HG02943 (cell line): Measurements from ENCODE around the gene MON1B.

Experiments
- ATAC-seq: cut with Tn5 transposase; IDR thresholded peaks from one replicate; pipeline ENCODE4 v1.9.1; 2021; ENCODE audit warnings: mild to moderate bottlenecking, low read depth, moderate library complexity; ENCODE audit not compliant: unreplicated experiment

Gene MON1B

DNA sequence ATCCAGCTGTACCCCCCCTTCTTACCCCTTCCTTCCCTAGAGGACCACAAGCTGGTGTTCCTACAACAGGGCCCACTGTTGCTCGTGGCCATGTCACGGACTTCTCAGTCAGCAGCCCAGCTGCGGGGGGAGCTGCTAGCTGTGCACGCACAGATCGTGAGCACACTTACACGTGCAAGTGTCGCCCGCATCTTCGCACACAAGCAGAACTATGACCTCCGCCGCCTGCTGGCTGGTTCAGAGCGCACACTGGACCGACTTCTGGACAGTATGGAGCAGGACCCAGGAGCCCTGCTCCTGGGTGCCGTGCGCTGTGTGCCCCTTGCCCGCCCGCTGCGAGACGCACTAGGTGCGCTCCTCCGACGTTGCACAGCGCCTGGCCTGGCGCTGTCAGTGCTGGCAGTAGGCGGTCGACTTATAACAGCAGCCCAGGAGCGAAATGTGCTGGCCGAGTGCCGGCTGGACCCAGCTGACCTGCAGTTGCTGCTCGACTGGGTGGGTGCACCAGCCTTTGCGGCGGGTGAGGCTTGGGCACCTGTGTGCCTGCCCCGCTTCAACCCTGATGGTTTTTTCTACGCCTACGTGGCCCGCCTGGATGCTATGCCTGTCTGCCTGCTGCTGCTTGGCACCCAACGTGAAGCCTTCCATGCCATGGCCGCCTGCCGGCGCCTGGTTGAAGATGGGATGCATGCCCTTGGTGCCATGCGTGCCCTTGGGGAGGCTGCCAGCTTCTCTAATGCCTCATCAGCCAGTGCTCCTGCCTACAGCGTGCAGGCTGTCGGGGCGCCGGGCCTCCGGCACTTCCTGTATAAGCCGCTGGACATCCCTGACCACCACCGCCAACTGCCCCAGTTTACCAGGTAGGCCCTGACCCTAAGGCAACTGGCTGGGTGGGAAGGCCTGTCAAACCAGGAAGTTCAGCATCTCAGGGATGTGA lies 3.6 kb downstream of the MON1B start:
- no peak for ATAC-seq

DNA sequence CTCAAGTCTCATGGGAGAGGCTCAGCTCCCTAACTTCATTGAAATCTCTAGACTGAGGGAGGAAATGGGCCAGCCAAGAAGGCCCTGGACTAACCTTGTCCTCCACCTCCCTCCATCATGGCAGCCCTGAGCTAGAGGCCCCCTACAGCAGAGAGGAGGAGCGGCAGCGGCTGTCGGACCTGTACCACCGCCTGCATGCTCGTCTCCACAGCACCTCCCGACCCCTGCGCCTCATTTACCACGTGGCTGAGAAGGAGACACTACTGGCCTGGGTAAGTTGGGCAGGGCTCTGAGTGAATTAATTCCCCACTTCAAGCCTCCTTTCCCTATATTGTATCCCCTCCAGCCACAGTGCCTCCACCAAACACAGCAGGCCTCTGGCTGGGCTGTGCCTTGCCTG lies 4.4 kb downstream of the MON1B start:
- no peak for ATAC-seq

DNA sequence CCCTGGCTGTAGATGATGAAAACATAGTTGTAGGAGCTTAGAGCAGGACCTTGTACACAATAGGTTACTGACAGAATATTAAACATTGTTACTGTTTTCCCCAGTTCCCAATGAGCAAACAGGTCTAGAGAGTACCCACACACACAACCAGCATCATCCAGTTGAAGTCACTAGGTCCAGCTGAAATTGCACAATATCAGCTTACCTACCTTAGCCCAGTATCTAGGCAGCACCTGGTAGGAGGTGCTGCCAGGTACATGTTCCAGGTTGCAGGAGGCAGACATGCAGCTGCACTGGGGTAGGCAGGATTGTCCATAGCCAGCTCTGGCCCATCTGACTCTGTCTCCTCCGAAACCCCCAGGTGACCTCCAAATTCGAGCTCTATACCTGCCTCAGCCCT lies 6.8 kb downstream of the MON1B start:
- ATAC-seq = no peak

DNA sequence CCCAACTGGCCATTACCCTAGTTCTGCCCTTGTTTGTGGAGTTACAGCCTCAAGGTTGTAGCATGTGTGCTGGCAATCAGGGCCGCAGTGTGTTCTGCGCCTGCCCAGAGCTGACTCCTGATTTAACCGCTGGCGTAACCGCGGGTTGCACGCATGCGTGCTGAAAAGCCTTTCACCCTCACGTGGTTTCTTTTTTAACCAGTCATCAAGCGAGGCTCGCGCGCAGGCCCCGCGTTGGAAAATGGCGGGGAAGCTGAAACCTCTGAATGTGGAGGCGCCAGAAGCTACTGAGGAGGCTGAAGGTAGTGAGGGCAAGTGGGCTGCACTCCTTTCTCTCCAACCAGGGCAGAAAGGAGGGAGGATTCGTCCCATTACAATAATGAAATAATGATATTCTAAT lies 8.2 kb downstream of the MON1B start, which contains the start of gene SYCE1L:
SYCE1L (plus strand) TSS at position 198 of the 400 bp plus-strand sequence; CDS start at position 242, 44 bp downstream.
- no peak for ATAC-seq

DNA sequence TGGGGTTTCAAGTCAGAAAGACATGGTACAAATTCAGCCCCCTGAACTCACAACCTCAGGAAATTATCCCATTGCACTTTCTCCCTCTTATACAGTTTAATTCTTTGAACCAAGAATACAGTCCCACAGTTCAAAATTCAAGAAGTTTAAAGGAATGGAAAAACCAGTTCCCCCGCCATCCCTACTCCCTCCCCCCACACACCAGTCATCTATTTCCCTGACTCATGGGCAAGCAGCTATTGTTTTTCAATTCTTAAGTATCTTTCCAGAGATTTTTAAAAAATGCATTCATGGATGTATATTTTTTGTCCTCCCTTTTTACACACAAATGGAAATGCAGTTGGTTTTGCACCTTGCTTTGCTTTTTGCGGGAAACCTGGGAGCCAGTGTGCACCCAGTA lies 15.5 kb downstream of the MON1B start:
- ATAC-seq = no peak

DNA sequence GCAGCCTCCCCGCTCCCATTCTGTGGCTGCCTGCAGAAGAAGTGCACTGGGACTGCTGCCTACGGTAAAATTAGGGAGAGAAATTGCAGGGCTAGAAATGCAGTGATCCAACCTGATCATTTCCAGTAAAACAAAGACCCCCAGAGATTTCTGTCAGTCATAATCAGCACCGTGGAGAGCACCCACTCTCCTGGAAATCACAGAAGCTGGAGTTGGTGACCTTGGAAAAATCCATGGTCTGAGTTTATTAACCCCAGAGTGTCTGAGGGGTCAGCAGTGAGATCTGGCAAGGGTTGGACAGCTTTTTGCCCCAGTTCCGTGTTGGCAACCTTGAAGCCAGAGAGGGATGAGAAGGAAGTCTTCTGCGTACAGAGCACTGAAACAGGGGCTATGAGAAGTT lies 16.0 kb downstream of the MON1B start:
- ATAC-seq = no peak

DNA sequence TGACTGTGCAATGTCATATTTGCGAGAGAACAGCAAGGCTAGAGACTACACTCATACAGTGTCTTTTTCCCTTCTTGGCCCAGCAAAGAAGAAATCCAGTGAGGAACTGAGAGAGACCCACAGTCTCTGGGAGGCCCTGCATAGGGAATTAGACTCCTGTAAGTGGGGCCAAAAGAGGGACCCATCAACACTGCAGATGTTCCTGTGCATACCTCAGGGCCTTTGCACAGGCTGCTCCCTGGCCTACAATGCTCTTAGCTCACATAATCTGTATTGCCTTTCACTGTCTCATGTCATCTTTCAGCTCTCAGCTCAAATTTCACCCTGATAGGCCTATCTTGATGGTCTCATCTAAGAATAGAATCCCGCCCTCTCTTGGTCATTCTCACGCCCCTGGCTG lies 17.4 kb downstream of the MON1B start:
- ATAC-seq = no peak

DNA sequence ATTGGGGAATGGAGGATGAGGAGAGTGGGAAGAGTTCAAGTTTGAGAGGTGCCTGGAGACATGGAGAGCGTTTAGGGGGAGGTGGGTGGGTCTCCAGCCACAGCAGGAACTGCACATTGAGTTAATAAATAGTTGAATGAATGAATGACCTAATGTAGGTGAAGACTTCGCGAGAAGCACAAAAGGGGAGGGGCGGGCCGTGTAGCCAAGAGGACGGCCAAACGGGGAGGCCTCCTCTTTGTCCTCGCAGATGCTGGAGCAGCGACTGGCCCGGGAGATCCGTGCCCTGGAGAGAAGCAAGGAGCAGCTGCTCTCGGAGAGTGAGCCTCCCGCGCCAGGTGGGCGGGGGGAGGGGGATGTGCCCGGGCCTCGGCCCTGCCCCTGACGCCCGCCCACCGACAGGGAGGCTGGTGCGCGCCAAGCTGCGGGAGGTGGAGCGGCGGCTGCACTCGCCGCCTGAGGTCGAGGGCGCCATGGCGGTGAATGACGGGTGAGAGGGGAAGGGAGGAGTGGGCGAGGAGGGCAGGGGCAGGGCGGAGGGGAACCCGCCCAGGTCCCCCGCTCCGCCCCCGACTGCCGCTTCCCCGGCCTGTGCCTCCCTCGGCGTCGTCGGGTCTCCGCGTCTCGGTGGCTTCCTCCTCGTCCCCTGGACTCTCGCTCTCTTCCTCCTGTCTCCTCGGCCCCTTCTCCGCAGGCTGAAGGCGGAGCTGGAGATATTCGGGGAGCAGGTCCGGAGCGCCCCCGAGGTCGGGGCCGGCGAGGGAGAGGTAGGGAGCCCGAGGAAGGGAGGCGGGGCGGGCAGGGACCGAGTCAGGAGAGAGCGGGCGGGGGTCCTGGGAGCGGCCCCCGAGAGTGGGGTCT lies 21.1 kb downstream of the MON1B start:
- ATAC-seq = peak; percentile 68

DNA sequence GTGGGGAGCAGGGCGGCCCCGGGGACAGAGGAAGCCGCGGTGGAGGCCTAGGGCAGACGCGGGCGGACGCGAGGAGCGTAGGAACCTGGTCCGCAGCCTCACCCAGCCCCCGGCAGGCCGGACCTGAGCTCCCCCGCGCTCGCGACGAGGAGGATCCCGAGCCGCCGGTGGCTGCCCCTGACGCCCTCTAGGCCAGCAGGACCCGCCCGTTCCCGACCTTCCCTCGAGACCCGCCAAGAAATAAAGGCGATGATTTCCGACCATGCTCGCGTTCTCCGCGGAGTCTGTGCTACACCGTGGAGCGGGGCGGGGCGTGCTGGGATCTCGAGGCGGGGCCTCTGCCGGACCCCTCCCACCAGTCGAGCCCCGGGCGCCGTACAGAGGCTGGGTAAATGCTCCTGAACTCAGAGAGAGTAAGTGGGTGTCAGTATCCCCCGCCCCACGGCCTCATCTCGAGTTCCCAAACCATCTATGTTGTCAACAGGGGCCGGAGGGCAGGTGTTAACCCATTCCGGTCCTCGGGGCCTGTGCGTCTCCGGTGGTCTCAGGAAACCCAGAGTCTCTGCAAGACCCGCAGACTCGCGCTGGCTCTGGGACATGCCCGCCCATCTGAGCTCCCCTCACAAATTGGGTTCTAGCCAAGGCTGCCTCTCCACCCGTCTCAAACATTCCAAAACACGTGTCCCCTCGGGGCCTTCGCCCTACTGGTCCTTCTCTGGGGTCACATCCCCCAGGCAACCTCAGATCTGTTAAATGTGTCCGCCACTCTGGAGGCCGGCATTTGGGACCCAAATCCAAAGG lies 22.0 kb downstream of the MON1B start:
- ATAC-seq = peak; percentile 59

DNA sequence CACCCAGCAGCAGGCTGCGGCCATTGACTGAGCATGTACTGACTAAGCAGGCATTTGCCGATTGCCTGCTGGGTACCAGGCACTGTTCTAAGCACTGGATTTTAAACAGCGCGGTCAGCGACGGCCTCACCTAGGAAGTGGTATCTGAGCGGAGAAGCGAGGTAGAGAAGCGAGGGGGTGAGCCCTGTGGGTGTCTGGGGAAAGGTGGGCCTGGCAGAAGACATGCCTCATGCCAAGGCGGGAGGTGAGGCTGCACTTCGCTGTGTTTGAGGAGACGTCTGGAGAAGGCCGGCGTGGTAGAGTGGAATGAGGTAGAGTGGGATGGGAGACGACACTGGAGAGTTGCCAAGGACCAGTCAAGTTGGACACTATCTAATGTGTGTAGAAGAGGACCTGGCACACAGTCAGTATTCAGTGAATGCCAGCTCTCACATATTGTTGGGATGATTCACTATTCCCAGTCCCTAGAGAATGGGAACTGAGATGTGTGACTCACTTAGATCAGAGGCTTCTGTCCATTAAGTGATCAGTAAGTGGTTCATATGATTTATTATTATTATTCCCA lies 22.6 kb downstream of the MON1B start:
- no peak for ATAC-seq

DNA sequence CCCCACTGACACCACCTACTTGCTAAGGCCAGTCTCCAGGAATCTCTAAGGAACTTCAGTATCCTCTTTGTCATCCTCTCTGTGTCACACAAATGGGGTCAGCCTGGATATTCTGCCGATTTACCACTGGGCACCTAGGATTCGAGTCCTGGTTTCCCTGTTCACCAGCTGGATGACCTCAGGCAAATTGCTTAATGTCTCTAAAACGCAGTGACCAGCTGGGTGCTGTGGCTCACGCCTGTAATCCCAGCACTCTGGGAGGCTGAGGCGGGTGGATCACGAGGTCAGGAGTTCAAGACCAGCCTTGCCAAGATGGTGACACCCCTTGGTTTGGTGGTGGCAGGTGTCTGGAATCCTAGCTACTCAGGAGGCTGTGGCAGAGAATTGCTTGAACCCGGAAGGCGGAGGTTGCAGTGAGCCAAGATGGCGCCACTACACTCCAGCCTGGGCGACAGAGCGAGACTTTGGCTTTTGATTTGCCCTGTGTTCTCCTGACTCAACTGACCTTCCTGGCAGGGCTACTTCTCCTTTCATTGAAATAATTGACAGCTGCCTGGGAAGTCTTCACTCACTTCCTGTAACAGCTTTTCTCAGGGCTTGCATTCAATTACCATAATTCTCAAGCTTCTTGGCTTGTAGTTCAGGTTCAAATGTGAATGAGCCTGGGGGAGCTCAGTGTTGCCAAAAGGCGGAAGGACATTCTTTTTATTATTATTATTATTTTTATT lies 23.6 kb downstream of the MON1B start:
- ATAC-seq = no peak

DNA sequence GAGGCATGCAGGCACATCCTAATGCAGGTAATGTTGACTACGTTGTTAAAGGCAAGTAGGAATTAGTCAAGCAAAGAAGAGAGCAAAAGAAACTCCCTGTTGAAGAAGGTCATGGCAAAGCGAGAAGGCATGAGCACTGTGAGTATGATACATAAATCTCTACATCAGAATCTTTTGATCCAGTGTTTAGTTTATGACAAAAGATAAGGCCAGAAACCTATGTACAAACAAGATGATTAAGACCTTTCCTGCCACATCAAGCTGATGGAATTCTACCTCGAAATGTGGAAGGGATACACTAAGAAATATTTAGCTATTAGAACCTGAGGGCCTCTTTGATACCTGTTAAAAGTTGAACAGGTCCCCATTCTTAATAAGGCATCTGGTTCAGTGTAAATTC lies 28.4 kb downstream of the MON1B start:
- ATAC-seq = no peak

DNA sequence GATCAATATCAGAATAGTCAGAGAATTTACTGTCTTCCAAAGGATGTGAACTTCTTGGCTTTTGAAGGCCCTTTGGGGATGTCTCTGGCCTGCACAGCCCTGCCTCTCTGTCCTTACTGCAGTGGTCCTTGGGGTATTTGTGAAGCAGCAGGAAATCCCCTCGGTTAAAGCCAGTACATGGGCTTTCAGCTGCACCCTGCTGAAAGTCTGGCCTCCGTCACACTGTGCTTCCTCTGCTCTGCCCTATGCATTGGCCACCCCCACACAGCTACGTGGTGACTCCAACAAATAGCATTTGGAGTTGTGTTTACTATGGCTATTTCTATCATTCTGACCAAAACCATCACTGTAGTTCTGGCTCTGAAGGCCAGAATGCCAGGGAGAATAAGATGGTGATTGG lies 29.4 kb downstream of the MON1B start:
- no peak for ATAC-seq

DNA sequence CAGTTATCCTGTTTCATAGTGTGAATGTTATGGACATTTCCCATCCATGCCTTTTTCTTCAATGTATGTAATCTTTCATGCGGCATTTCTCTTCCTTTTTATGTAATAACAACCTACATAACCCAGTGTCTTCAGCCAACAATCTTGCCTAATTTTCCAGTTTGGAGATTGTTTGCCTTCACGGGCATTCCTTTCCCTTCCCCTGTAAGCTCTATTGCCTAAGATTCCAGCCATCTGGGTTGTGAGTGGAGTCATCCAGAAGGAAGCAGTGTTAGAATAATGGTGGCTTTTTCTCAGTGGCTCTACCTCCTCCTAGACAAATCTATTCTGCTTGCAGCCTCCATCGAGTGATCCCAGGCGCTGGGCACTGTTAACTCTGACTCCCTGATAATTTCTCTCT lies 30.5 kb downstream of the MON1B start:
- no peak for ATAC-seq

DNA sequence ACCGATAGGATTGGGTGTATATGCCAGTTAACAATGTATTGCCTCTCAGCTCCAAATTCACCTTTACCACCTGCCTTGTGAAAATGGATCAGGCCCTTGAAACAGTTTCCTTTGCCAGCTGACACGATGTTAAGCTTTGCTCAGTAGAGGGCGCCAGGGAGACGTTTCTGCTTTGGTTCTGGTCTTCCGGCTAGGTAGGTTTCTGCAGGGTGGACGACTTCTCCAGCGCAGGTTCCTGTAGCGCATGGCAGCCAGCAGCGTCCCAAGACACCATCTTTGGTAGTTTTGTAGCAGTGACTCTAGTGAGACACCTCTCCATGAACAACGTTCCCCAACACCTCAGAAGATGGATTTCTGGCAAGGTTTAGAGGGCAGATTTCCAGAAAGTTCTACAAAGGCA lies 32.2 kb downstream of the MON1B start:
- no peak for ATAC-seq

DNA sequence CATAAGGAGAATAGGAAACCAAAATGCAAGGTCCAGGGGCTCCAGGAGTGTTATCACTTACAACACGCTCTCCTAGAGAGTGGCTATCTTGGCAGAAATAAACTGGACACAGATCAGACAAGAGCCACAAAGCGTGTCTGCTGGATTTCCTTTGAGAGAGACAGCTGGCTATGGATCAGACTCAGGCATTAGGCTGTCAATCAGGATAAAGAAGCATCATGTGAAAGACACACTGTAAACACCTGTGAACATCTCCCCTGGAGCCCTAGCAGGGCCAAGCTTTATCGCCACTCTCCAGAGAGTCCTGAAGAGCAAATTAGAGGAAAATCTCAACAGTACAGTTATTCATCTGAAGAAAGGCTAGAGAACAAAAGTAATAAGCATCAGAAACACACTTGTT lies 34.2 kb downstream of the MON1B start:
- no peak for ATAC-seq

DNA sequence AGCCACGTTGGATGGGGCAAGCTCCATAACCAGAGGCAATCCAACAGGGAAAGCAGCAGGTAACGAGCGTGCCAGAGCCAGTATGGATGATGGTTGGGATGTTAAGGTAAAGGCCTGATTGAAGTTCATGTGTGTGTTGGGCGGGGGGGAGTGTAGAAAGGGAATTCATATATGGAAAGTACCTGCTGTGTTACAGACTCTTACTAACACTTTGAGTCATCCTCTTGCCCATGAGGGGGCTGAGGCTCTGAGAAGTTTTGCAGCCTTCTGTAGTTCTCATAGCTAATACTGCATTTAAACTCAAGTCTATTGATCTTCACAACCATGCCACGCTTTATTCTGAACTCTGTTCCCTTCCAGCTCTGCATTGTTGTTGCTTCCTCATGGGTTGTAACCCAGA lies 36.8 kb downstream of the MON1B start:
- no peak for ATAC-seq

DNA sequence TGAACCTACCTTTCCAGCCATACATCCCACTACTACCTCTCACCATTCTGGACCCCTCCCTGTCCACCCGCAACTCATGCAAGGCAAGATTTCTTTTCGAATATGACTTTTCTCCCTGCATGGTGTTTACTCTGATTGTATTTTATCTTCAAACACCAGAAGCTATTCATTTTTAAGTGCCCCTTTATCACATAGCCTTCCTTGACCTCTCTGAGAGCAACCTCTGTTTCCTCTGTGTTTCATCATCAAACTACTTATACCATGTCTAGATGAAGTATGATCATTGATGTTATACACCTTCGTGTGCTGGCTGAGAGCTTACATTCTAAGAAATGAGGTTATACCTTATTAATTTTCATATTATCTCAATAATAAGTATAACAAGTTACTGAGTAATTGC lies 40.1 kb downstream of the MON1B start:
- ATAC-seq = no peak

DNA sequence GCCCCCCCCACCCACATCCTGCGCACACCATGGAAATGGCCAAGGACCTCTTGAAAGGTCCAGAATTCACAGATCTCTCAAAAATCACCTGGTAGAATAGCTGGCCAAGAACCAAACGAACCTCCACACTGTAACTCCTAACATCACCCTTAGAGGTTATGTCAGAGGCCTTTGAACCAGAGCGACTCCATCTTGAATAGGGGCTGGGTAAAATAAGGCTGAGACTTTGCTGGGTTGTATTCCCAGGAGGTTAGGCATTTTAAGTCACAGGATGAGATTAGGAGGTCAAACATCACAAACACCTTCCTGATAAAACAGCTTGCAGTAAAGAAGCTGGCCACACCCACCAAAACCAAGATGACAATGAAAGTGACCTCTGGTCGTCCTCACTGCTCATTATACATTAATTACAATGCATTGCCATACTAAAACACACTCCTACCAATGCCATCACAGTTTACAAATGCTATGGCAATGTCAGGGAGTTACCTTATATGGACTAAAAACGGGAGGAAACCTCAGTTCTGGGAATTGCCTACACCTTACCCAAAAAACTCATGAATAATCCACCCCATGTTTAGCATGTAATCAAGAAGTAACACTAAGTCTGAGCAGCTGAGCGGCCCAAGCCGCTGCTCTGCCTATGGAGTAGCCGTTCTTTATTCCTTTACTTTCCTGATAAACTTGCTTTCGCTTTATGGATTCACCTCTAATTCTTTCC lies 43.0 kb downstream of the MON1B start:
- no peak for ATAC-seq
